Brain microvascular endothelial cell (primary cell): ENCODE results near the gene FGF5.

Experiments
- DNase-seq: peaks from one replicate; pipeline ENCODE4 v3.0.0-alpha.2; 2020
- H3K27ac ChIP-seq: fragments of 250-450 bp; sonication (Bioruptor Pico); 2 replicates; pipeline ENCODE4 v1.5.1; 2020; ENCODE audit warnings: mild to moderate bottlenecking, moderate library complexity
- H3K27me3 ChIP-seq: fragments of 250-450 bp; sonication (Bioruptor Pico); replicated peaks from 2 replicates; pipeline ENCODE4 v1.5.1; 2020; ENCODE audit warnings: mild to moderate bottlenecking
- H3K36me3 ChIP-seq: fragments of 250-450 bp; sonication (Bioruptor Pico); replicated peaks from 2 replicates; pipeline ENCODE4 v1.5.1; 2020; ENCODE audit warnings: mild to moderate bottlenecking
- H3K4me3 ChIP-seq: 2 replicates; pipeline ENCODE4 v1.5.1; 2011; ENCODE audit warnings: low read depth, mild to moderate bottlenecking, control low read depth, low read length, moderate library complexity
- in situ Hi-C: cut with HindIII; loops from 2 replicates; pipeline ENCODE4 v1.10.0; 2017; ENCODE audit warnings: low sequenced_read_pairs, low pct_ligation_motif_present
- TF ChIP-seq, protein P1 (sequence below): IDR thresholded peaks from 2 replicates; pipeline ENCODE4 v1.5.1; 2011; ENCODE audit warnings: low read depth, mild to moderate bottlenecking, moderate library complexity, low read length, control low read depth, inconsistent platforms; ENCODE audit errors: missing control alignments

Gene FGF5

DNA sequence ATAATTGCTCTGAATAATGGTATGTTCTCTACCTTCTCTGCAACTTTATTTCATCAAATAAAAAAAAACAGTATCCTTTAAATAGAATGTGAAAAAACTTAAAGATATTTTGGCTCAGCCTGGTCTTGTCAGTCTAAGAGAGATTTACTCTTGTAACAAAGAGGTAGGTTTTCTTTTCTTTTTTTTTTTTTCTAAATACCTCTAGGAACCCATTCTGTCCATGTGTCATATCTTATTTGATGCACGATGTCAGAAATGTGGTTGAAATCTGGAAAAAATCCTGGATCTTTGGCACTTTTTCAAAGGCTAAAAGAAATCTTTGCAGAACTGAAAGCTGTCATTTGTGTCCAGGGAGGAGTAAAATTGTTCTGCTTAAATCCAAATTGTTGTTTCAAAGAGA, 17.3 kb upstream of the FGF5 start:
- in situ Hi-C loops = no loop called here
- no peak for DNase-seq
- no peaks in the 10 kb centered on the region for H3K27me3 ChIP-seq
- no peak overlapping the region for H3K27ac ChIP-seq
- H3K4me3 ChIP-seq = no peak overlapping the region
- no peaks in the 10 kb centered on the region for H3K36me3 ChIP-seq
- TF ChIP-seq, protein P1, sequence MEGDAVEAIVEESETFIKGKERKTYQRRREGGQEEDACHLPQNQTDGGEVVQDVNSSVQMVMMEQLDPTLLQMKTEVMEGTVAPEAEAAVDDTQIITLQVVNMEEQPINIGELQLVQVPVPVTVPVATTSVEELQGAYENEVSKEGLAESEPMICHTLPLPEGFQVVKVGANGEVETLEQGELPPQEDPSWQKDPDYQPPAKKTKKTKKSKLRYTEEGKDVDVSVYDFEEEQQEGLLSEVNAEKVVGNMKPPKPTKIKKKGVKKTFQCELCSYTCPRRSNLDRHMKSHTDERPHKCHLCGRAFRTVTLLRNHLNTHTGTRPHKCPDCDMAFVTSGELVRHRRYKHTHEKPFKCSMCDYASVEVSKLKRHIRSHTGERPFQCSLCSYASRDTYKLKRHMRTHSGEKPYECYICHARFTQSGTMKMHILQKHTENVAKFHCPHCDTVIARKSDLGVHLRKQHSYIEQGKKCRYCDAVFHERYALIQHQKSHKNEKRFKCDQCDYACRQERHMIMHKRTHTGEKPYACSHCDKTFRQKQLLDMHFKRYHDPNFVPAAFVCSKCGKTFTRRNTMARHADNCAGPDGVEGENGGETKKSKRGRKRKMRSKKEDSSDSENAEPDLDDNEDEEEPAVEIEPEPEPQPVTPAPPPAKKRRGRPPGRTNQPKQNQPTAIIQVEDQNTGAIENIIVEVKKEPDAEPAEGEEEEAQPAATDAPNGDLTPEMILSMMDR = no peak

DNA sequence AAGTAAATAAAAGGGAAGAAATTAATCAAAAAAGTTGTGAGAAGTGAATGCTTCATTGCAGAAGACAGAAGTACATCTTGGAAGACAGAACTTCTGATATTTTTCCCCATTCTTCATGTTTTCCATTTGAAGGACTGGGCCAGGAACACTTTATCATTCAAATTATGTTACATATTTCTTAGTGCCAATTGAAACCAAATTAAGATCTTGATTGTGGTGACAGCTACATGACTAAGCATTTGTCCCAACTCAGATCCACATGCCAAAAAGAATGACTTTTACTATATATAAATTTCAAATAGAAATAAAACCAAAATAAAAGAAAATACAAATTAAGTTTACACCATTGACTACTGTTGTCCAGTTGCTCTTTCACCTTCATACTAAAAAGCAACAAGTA, 14.0 kb upstream of the FGF5 start:
- in situ Hi-C loops = no loop called here
- Histone ChIP-seq H3K27me3 (no peaks in the 10 kb centered on the region), H3K27ac (no peak overlapping the region), H3K36me3 (no peaks in the 10 kb centered on the region), H3K4me3 (no peak overlapping the region)
- no peak for DNase-seq
- TF ChIP-seq, protein P1 = no peak

DNA sequence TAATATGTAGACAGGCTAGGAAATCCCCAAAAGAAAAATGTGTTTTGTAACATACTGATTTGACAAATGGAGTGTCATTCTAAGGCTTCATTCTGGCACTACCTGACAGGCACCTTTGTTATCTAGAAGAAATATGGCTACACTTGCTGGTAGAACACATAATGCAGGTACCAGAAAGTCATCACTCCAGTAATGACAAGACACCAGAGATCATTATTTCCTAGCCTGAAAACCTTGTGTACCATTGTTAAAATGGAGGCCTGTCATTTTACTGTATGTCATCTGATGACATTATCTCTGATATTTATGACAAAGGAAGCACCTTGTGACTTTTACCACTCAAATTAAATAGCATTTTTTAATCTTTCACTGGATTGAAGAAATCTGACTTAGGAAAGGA, 13.5 kb upstream of the FGF5 start:
- TF ChIP-seq, protein P1 = no peak
- Histone ChIP-seq H3K27me3 (no peaks in the 10 kb centered on the region), H3K36me3 (no peaks in the 10 kb centered on the region), H3K4me3 (no peak overlapping the region), H3K27ac (no peak overlapping the region)
- no peak for DNase-seq
- in situ Hi-C loops = no loop called here

DNA sequence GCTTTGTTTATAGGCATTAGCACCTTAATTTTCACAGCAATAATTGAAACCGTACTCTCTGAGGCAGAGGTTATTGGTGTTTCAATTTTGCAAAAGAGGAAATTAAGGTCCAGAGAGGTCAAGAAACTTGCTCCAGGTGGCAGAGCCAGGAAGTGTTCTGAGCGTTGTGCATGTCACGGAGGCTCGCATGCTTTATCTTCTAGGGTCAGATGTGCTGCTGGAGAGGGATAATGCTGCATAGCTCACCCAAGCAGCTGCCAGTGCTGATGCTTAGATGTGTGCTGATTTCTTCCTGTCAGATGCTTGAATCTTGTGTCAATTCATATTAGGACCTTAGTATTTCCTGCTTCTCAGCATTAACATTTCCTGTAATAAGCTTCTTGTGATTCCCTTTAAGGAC, 13.0 kb upstream of the FGF5 start:
- in situ Hi-C loops = no loop called here
- H3K27ac ChIP-seq = no peak overlapping the region
- TF ChIP-seq, protein P1 = no peak
- DNase-seq = no peak
- H3K36me3 ChIP-seq = no peaks in the 10 kb centered on the region
- H3K4me3 ChIP-seq = no peak overlapping the region
- no peaks in the 10 kb centered on the region for H3K27me3 ChIP-seq

DNA sequence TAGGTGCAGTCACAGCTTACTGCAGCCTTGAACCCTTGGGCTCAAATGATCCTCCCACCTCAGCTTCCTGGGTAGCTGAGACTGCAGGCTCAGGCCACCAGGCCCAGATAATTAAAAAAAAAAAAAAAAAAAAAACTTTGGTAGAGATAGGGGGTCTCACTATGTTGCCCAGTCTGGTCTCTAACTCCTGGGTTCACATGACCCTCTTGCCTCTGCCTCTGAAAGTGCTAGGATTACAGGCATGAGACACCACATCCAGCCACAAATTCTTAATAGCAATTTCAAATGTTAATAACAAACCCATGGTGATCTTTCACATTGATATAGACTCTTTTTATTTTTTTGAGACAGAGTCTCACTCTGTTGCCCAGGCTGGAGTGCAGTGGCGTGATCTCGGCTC, 12.3 kb upstream of the FGF5 start:
- in situ Hi-C loops = no loop called here

More for the DNA sequence above, 12.3 kb upstream of the FGF5 start:
- Histone ChIP-seq H3K36me3 (no peaks in the 10 kb centered on the region), H3K27ac (no peak overlapping the region), H3K27me3 (no peaks in the 10 kb centered on the region), H3K4me3 (no peak overlapping the region)
- TF ChIP-seq, protein P1 = no peak
- no peak for DNase-seq
